Activated T-cell treated with anti-CD3 and anti-CD28 coated beads for 48 hours (primary cell): ENCODE measurements around the gene DCK.
"Not testable (repeated sequence)": the region's sequence is repeated elsewhere in the genome, so short reads cannot be mapped to it uniquely, and the experiment has no call there.

Experiments
- DNase-seq: peaks from one replicate; pipeline ENCODE4 v3.0.0-alpha.2; 2020; ENCODE audit warnings: low read depth

The DCK gene

GRCh38 chr4:70993181-70994068 lies at the start of gene DCK:
DCK (plus strand) TSS chr4:70993649; CDS start chr4:70993836, 187 bp downstream.
- DNase-seq, result peak; percentile 90

- DNase-seq, result no peak
Measured at GRCh38 chr4:70945046-70945445, 48.4 kb upstream of the DCK start.

- DNase-seq, result no peak
Measured at GRCh38 chr4:70945452-70946055, 47.9 kb upstream of the DCK start.

- no peak for DNase-seq
Measured at GRCh38 chr4:70946939-70947338, 46.5 kb upstream of the DCK start.

GRCh38 chr4:70948665-70949260 lies 44.7 kb upstream of the DCK start:
- no peak for DNase-seq

- DNase-seq, result no peak
Measured at GRCh38 chr4:70954032-70954431, 39.4 kb upstream of the DCK start.

- DNase-seq, result no peak
Measured at GRCh38 chr4:70956549-70957210, 36.8 kb upstream of the DCK start.

GRCh38 chr4:70958681-70959080 lies 34.8 kb upstream of the DCK start:
- DNase-seq, result no peak

- DNase-seq, result no peak
Measured at GRCh38 chr4:70969076-70969475, 24.4 kb upstream of the DCK start.

GRCh38 chr4:70976252-70976651 lies 17.2 kb upstream of the DCK start:
- no peak for DNase-seq

GRCh38 chr4:70979445-70980008 lies 13.9 kb upstream of the DCK start:
- DNase-seq, result no peak

GRCh38 chr4:70980196-70980595 lies 13.3 kb upstream of the DCK start:
- DNase-seq, result no peak

- no peak for DNase-seq
Measured at GRCh38 chr4:70984106-70984505, 9.3 kb upstream of the DCK start.

- DNase-seq, result no peak
Measured at GRCh38 chr4:70984589-70984988, 8.9 kb upstream of the DCK start.

- DNase-seq, result no peak
Measured at GRCh38 chr4:70991596-70991995, 1.9 kb upstream of the DCK start.

- DNase-seq, result no peak
Measured at GRCh38 chr4:70992391-70992881, 1.0 kb upstream of the DCK start.

- DNase-seq, result no peak
Measured at GRCh38 chr4:70994069-70994366, 569 bp downstream of the DCK start.

GRCh38 chr4:70994387-70995099 lies 1.1 kb downstream of the DCK start:
- no peak for DNase-seq

- no peak for DNase-seq
Measured at GRCh38 chr4:70996018-70996360, 2.5 kb downstream of the DCK start.

- no peak for DNase-seq
Measured at GRCh38 chr4:70997036-70997435, 3.6 kb downstream of the DCK start.

- DNase-seq, result no peak
Measured at GRCh38 chr4:70997546-70997945, 4.1 kb downstream of the DCK start.

- not testable (repeated sequence) for DNase-seq
Measured at GRCh38 chr4:70999639-71000038, 6.2 kb downstream of the DCK start.
